Lower lobe of right lung (tissue), 2 donors: Measurements from ENCODE around the gene SH3RF3. TPM values are rescaled to one million over a fixed set of nuclear protein-coding genes. Genes with fewer than 3 reads are reported as not detected.

Source experiments
- ATAC-seq, 2 donors: fragments of 200-7000 bp; cut with Tn5 transposase; one replicate each; pipeline ENCODE4 v1.9.1; 2020 to 2022; ENCODE audit warnings: mild to moderate bottlenecking in 2 of 2, moderate library complexity in 2 of 2
- DNase-seq: peaks from one replicate; pipeline ENCODE4 v3.0.0-alpha.2; 2020
- H3K27ac ChIP-seq: fragments of 200-600 bp; one replicate; pipeline ENCODE4 v1.8.0; 2022
- H3K27me3 ChIP-seq: fragments of 200-600 bp; one replicate; pipeline ENCODE4 v1.8.0; 2022; ENCODE audit warnings: low read depth
- H3K36me3 ChIP-seq: fragments of 200-600 bp; one replicate; pipeline ENCODE4 v1.8.0; 2022; ENCODE audit warnings: mild to moderate bottlenecking
- H3K4me1 ChIP-seq: fragments of 200-600 bp; one replicate; pipeline ENCODE4 v1.8.0; 2022
- H3K4me3 ChIP-seq: fragments of 200-600 bp; one replicate; pipeline ENCODE4 v1.8.0; 2022; ENCODE audit warnings: mild to moderate bottlenecking
- H3K9me3 ChIP-seq: fragments of 200-600 bp; one replicate; pipeline ENCODE4 v1.8.0; 2022
- intact Hi-C: fragments of 100-400 bp; cut with DNase I; formaldehyde crosslinking; loops from one replicate; pipeline ENCODE4 v1.11.0; 2022
- total RNA-seq: library from RNA; stranded (reverse); fragmentation: NEBNext Ultra II Directional; extraction: Animal tissue kit (Norgen Biotek cat#: 25700); gene quantifications from one replicate; pipeline ENCODE4 v1.2.1, GENCODE V29; 2021
- TF ChIP-seq, protein P1 (sequence below): fragments of 200-600 bp; IDR thresholded peaks from one replicate; pipeline ENCODE4 v1.8.0; 2022; ENCODE audit warnings: antibody characterized with exemption, mild to moderate bottlenecking
- donor health status: DM: no; HTN: yes; CAD: no; lungs with severe emphysema.

The SH3RF3 gene
- total RNA-seq, 1 donor from 2014 or later, result 5.7 TPM

DNA sequence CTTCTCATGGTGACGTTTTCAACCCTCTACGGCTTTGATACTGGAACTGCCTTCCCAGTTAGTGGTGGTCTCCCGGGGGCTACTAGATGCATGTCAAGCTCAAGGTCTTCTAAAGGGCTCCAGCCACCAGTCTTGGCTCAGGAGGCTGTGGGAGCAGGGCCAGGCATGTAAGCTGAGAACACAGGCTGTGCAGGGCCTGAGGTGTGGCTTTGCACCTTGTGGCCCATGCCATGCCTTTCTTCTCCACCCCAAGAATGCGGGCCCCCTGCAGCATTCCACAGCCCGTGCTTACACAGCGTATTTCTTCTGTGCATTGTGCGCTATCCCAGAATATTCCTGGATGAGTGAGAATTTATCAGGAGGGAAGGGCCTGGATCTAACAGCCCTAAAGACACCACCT is 339.9 kb downstream of the SH3RF3 start:
- peak; percentile 36 for DNase-seq
- intact Hi-C loops, result no loop called here
- H3K9me3 ChIP-seq, result no peaks in the 10 kb centered on the region
- ATAC-seq, result no peak
- TF ChIP-seq, protein P1, sequence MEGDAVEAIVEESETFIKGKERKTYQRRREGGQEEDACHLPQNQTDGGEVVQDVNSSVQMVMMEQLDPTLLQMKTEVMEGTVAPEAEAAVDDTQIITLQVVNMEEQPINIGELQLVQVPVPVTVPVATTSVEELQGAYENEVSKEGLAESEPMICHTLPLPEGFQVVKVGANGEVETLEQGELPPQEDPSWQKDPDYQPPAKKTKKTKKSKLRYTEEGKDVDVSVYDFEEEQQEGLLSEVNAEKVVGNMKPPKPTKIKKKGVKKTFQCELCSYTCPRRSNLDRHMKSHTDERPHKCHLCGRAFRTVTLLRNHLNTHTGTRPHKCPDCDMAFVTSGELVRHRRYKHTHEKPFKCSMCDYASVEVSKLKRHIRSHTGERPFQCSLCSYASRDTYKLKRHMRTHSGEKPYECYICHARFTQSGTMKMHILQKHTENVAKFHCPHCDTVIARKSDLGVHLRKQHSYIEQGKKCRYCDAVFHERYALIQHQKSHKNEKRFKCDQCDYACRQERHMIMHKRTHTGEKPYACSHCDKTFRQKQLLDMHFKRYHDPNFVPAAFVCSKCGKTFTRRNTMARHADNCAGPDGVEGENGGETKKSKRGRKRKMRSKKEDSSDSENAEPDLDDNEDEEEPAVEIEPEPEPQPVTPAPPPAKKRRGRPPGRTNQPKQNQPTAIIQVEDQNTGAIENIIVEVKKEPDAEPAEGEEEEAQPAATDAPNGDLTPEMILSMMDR, result no peak
- H3K27me3 ChIP-seq, result no peaks in the 10 kb centered on the region
- H3K27ac ChIP-seq, result no peak overlapping the region
- no peak overlapping the region for H3K4me3 ChIP-seq
- no peaks in the 10 kb centered on the region for H3K36me3 ChIP-seq
- H3K4me1 ChIP-seq, result no peaks in the 10 kb centered on the region

DNA sequence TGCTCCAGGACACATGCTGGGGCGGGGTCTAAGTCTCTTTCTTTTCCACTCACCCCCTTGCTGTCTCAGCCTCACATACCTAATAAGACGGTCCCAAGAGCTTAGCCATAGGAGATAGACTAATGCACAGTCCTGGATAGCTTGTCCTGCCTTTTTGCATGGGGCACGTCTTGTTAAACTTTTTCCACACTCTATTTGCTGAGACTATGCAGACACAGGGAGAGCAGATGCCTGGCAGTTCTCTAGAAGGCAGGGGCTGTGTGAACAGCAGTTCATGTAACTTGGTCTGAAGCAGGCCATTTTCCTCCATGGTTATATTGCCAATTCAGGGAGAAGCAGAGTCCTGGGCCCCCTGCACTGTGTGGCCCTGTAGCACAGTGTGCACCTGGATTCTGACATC is 342.7 kb downstream of the SH3RF3 start:
- ATAC-seq (no peak), DNase-seq (peak; percentile 10)
- H3K4me3 ChIP-seq, result no peak overlapping the region
- intact Hi-C loops, result no loop called here
- H3K9me3 ChIP-seq, result no peaks in the 10 kb centered on the region
- H3K36me3 ChIP-seq, result no peaks in the 10 kb centered on the region
- peaks cover 7% of the 10 kb centered on the region for H3K4me1 ChIP-seq
- no peaks in the 10 kb centered on the region for H3K27me3 ChIP-seq
- TF ChIP-seq, protein P1, result no peak
- no peak overlapping the region for H3K27ac ChIP-seq

DNA sequence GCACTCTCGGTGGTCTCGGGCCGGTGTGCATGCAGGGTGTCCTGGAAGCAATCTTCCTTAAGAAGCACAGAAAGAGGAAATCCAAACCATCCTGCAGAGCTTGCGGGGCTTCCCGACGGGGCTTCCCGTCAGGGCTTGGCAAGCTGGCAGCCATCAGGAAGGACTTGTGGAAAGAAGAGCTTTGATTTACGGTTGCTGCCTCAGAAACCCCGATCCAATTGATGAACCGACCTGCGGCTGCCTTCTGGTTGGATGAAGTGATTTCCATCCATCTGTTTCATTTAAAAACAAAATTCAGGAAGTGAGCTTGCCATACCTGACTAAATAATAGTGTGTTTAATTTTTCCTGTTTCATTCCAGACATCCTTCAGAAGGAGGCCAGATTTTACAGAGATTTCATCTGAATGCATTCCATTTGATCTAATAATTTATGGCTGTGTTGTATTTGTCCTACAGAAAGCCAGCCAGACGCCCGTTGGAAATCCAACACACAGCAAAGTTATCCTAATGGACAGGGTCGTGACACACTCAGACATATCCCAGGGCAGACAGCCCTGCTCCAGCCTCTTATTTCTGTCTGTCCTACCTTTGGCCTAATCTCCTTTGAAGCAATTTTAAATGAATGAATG is 343.4 kb downstream of the SH3RF3 start:
- no peak for ATAC-seq

DNA sequence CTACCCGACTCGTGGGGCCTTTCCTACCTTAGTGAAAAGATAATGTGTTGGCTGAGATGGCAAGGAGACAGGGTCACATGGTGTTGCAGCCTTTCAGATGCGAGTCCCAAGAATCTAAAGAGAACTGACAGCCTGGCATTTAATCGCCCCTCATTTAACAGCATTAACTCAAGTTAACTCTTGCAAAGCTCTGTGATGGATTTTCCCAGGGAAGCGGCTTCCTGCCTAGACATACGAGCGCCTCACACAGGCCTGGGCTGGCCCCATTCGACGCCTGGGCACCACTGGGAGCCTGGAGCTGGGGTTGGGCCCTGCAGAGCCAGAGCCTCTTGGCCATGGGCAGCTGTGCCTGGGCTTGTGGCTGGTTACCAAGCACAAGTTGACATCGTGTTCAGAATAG is 344.0 kb downstream of the SH3RF3 start:
- H3K4me1 ChIP-seq, result peaks cover 7% of the 10 kb centered on the region
- TF ChIP-seq, protein P1, result no peak
- no peak overlapping the region for H3K4me3 ChIP-seq
- DNase-seq, result peak; percentile 43
- no peaks in the 10 kb centered on the region for H3K27me3 ChIP-seq
- intact Hi-C loops, result no loop called here
- H3K9me3 ChIP-seq, result no peaks in the 10 kb centered on the region
- no peaks in the 10 kb centered on the region for H3K36me3 ChIP-seq
- ATAC-seq, result no peak
- no peak overlapping the region for H3K27ac ChIP-seq

More for the DNA sequence above, 343.4 kb downstream of the SH3RF3 start:
- no peaks in the 10 kb centered on the region for H3K27me3 ChIP-seq
- peak; percentile 26 for DNase-seq
- H3K4me3 ChIP-seq, result no peak overlapping the region
- intact Hi-C loops, result no loop called here
- H3K9me3 ChIP-seq, result no peaks in the 10 kb centered on the region
- H3K27ac ChIP-seq, result no peak overlapping the region
- H3K4me1 ChIP-seq, result peaks cover 7% of the 10 kb centered on the region
- no peaks in the 10 kb centered on the region for H3K36me3 ChIP-seq
- TF ChIP-seq, protein P1, result no peak

DNA sequence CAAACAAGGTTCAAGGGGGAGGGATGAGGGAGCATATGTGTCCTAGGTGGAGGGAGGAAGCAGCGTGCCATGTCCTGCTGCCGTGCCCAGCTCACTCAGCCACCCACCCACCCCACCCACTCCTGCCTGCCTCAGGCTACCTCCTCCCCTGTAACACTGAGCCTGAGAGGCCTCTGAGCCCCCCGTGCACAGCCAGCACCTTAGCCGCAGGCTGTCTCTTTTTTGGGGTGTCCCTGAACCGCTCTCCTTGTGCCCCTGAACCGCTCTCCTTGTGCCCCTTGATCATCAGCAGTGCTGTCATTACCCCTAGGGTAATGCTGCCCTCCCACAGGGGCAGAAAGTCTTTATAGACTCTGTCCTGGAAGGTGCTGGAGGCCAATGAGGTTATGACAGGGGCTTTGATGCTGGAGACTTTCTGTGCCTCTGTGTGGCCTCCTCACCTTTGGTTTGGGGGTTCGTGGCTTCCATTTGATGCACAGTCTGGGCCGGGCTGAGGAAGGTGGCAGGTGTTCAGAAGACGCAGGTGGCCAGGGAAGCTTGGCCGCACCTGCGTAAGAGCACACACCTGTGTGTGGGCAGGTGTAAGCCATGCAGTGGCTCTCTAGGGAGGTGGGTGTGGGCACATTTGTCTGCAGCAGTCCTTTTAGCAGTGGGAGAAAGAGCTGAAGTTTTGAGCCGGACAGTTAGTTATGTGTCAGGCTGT is 344.8 kb downstream of the SH3RF3 start:
- no peaks in the 10 kb centered on the region for H3K36me3 ChIP-seq
- no peak overlapping the region for H3K27ac ChIP-seq
- peaks cover 7% of the 10 kb centered on the region for H3K4me1 ChIP-seq
- no peak overlapping the region for H3K4me3 ChIP-seq
- ATAC-seq (no peak), DNase-seq (peak; percentile 13)
- intact Hi-C loops, result no loop called here
- TF ChIP-seq, protein P1, result no peak
- no peaks in the 10 kb centered on the region for H3K9me3 ChIP-seq
- H3K27me3 ChIP-seq, result no peaks in the 10 kb centered on the region
